HG03060 (cell line): ENCODE measurements around the gene DOCK9.

ENCODE experiments used
- ATAC-seq: cut with Tn5 transposase; IDR thresholded peaks from one replicate; pipeline ENCODE4 v1.9.1; 2021; ENCODE audit warnings: low read depth, moderate number of reproducible peaks; ENCODE audit not compliant: unreplicated experiment

DOCK9 gene

GRCh38 chr13:98977568-98978265, at the start of gene DOCK9:
Gene DOCK9, minus strand, starts transcription at chr13:98978064. Its CDS starts 155 bp downstream, at chr13:98977909.
- no peak for ATAC-seq

- no peak for ATAC-seq
Measured at GRCh38 chr13:99027260-99027659, 49.4 kb upstream of the DOCK9 start.

- no peak for ATAC-seq
Measured at GRCh38 chr13:99022941-99023340, 45.1 kb upstream of the DOCK9 start.

- no peak for ATAC-seq
Measured at GRCh38 chr13:99018418-99019180, 40.7 kb upstream of the DOCK9 start.

GRCh38 chr13:99015606-99016490, 38.0 kb upstream of the DOCK9 start:
- no peak for ATAC-seq

- ATAC-seq = no peak
Measured at GRCh38 chr13:99014522-99014921, 36.7 kb upstream of the DOCK9 start.

GRCh38 chr13:99013951-99014350, 36.1 kb upstream of the DOCK9 start:
- ATAC-seq = no peak

GRCh38 chr13:99012539-99012938, 34.7 kb upstream of the DOCK9 start:
- no peak for ATAC-seq

- no peak for ATAC-seq
Measured at GRCh38 chr13:99009987-99010551, 32.2 kb upstream of the DOCK9 start.

GRCh38 chr13:99008577-99008976, 30.7 kb upstream of the DOCK9 start:
- ATAC-seq = no peak

GRCh38 chr13:99007414-99007986, 29.6 kb upstream of the DOCK9 start:
- no peak for ATAC-seq

GRCh38 chr13:99005609-99006008, 27.7 kb upstream of the DOCK9 start:
- ATAC-seq = no peak

- ATAC-seq = no peak
Measured at GRCh38 chr13:99004978-99005377, 27.1 kb upstream of the DOCK9 start.

- no peak for ATAC-seq
Measured at GRCh38 chr13:99003851-99004471, 26.1 kb upstream of the DOCK9 start.

GRCh38 chr13:99003186-99003585, 25.3 kb upstream of the DOCK9 start:
- no peak for ATAC-seq

- no peak for ATAC-seq
Measured at GRCh38 chr13:99002172-99002710, 24.4 kb upstream of the DOCK9 start.

- no peak for ATAC-seq
Measured at GRCh38 chr13:99000137-99000536, 22.3 kb upstream of the DOCK9 start.

- ATAC-seq = no peak
Measured at GRCh38 chr13:98999639-98999952, 21.7 kb upstream of the DOCK9 start.

- peak; percentile 43 for ATAC-seq
Measured at GRCh38 chr13:98998831-98999638, 21.2 kb upstream of the DOCK9 start.
